K562 (cell line): Measurements from ENCODE around the gene UMAD1. TPM values are rescaled to one million over a fixed set of nuclear protein-coding genes. Genes with fewer than 3 reads are reported as not detected.

Experiments used
- ATAC-seq: fragments of 200-7000 bp; cut with Tn5 transposase; 3 replicates; pipeline ENCODE4 v1.9.1; 2020; ENCODE audit warnings: moderate library complexity
- BruUV-seq: library from RNA; stranded (reverse); fragments of 400-500 nt; replicated peaks from 2 replicates; lab custom pipeline; 2021; lab: Mats Ljungman, UMichigan
- CTCF ChIA-PET: fragments of 300-600 bp; formaldehyde crosslinking; extraction: SDS; loops from one replicate; lab custom pipeline; 2021; ENCODE audit warnings: low intra/inter-chr PET ratio; lab: Yijun Ruan, JAX
- POLR2A ChIA-PET: fragments of 300-600, 350-650 bp; sonication (Branson Sonifier 250); formaldehyde crosslinking; extraction: SDS; loops from one replicate; lab custom pipeline; 2021; ENCODE audit warnings: antibody characterized with exemption, inconsistent platforms; lab: Yijun Ruan, JAX
- DNase-seq, 4 experiments: peaks; one replicate each; pipeline versions ENCODE4 v3.0.0 to v3.0.0-alpha.2; 2011 to 2018; ENCODE audit warnings: low spot score in 3 of 4, mixed read lengths in 3 of 4; ENCODE audit errors: extremely low read depth in 1 of 4
- FAIRE-seq: peaks from 2 replicates; lab custom pipeline; 2011; peaks lifted over from hg19 to GRCh38; lab: Jason Lieb, UNC
- H2AFZ ChIP-seq: 2 replicates; pipeline ENCODE4 v1.6.0; 2011; ENCODE audit warnings: low read depth, low read length, control low read depth, inconsistent platforms
- H3K27ac ChIP-seq: fragments of 200-600 bp; 3 replicates; pipeline ENCODE4 v1.8.0; 2011; ENCODE audit warnings: low read depth, mild to moderate bottlenecking, control low read depth, inconsistent platforms, low read length, moderate library complexity, mixed read lengths; ENCODE audit errors: extremely low read depth
- H3K27me3 ChIP-seq, 2 experiments: fragments of 300-600 bp in 1 of 2; 2 replicates in 1 of 2; 3 replicates in 1 of 2; pipeline versions ENCODE4 v1.6.0 to v1.8.0; 2011; ENCODE audit warnings: inconsistent platforms in 2 of 2, low read length in 2 of 2, mild to moderate bottlenecking in 1 of 2, mixed read lengths in 1 of 2, moderate library complexity in 1 of 2; ENCODE audit not compliant: control insufficient read depth in 2 of 2, insufficient read depth in 2 of 2
- H3K36me3 ChIP-seq: fragments of 300-600 bp; 3 replicates; pipeline ENCODE4 v1.8.0; 2011; ENCODE audit warnings: mild to moderate bottlenecking, low read length, inconsistent platforms; ENCODE audit not compliant: control insufficient read depth, insufficient read depth
- H3K4me1 ChIP-seq, 2 experiments: fragments of 200-600 bp in 1 of 2; replicated peaks in 1 of 2; 2 replicates in 1 of 2; 3 replicates in 1 of 2; pipeline versions ENCODE4 v1.5.1 to v1.8.0; 2011; ENCODE audit warnings: inconsistent platforms in 2 of 2, low read length in 2 of 2, mild to moderate bottlenecking in 1 of 2, mixed read lengths in 1 of 2, moderate library complexity in 1 of 2; ENCODE audit not compliant: control insufficient read depth in 2 of 2, insufficient read depth in 2 of 2
- H3K4me2 ChIP-seq: 2 replicates; pipeline ENCODE4 v1.6.1; 2011; ENCODE audit warnings: low read length, control low read depth, inconsistent platforms, mixed read lengths; ENCODE audit not compliant: insufficient read depth
- H3K4me3 ChIP-seq: fragments of 200-600 bp; sonication (generic), shearing (Covaris generic); 2 replicates; pipeline ENCODE4 v1.5.1; 2016; ENCODE audit warnings: control low read depth, inconsistent platforms
- H3K79me2 ChIP-seq: fragments of 200-600 bp; 3 replicates; pipeline ENCODE4 v1.8.0; 2011; ENCODE audit warnings: low read length, inconsistent platforms; ENCODE audit not compliant: control insufficient read depth, insufficient read depth
- H3K9ac ChIP-seq, 2 experiments: 2 replicates each; pipeline versions ENCODE4 v1.6.0 to v1.6.1; 2011; ENCODE audit warnings: low read depth in 2 of 2, low read length in 2 of 2, control low read depth in 1 of 2, inconsistent platforms in 1 of 2, mild to moderate bottlenecking in 1 of 2, mixed read lengths in 1 of 2; ENCODE audit not compliant: insufficient read depth in 1 of 2
- H3K9me1 ChIP-seq: one replicate; pipeline ENCODE4 v1.6.0; 2011; ENCODE audit warnings: inconsistent platforms, mild to moderate bottlenecking, low read length, moderate library complexity; ENCODE audit not compliant: control insufficient read depth, insufficient read depth
- H3K9me3 ChIP-seq: replicated peaks from 2 replicates; pipeline ENCODE4 v1.5.1; 2011; ENCODE audit warnings: low read depth, low read length, inconsistent platforms; ENCODE audit not compliant: control insufficient read depth, insufficient read depth
- H4K20me1 ChIP-seq: replicated peaks from 2 replicates; pipeline ENCODE4 v1.6.1; 2011; ENCODE audit warnings: low read length, inconsistent platforms, mixed read lengths; ENCODE audit not compliant: control insufficient read depth, insufficient read depth
- BMI1 ChIP-seq: fragments of 150-350 bp; IDR thresholded peaks from 2 replicates; pipeline ENCODE4 v1.6.1; 2014; ENCODE audit warnings: low read length
- GATAD2A ChIP-seq: fragments of 450-650 bp; IDR thresholded peaks from 2 replicates; pipeline ENCODE4 v1.6.1; 2017
- HLTF ChIP-seq: fragments of 450-650 bp; IDR thresholded peaks from 2 replicates; pipeline ENCODE4 v1.6.1; 2016
- KAT2B ChIP-seq: IDR thresholded peaks from one replicate; pipeline ENCODE4 v1.6.1; 2012; ENCODE audit warnings: low read depth, mild to moderate bottlenecking, control low read depth, inconsistent platforms, low read length, moderate library complexity
- MIER1 ChIP-seq: fragments of 450-650 bp; IDR thresholded peaks from 2 replicates; pipeline ENCODE4 v1.6.1; 2016; ENCODE audit warnings: antibody characterized with exemption, mild to moderate bottlenecking, low read depth
- NFXL1 ChIP-seq: fragments of 450-650 bp; formaldehyde crosslinking; IDR thresholded peaks from 2 replicates; pipeline ENCODE4 v1.4.0; 2021; ENCODE audit warnings: mild to moderate bottlenecking
- NR2C1 ChIP-seq, 2 experiments: fragments of 450-650 bp; IDR thresholded peaks; 2 replicates each; pipeline ENCODE4 v1.6.1; 2017; ENCODE audit warnings: mild to moderate bottlenecking in 2 of 2, antibody characterized with exemption in 1 of 2, inconsistent platforms in 1 of 2, missing compliant biosample characterization in 1 of 2, missing genetic modification characterization in 1 of 2
- POLR2AphosphoS2 ChIP-seq: IDR thresholded peaks from 2 replicates; pipeline ENCODE4 v1.6.1; 2012; ENCODE audit warnings: low read length, improper control_type of control experiment
- SIN3B ChIP-seq: fragments of 450-650 bp; IDR thresholded peaks from 2 replicates; pipeline ENCODE4 v1.6.1; 2017; ENCODE audit warnings: low read depth, mild to moderate bottlenecking, moderate library complexity
- TCF7L2 ChIP-seq: fragments of 150-350 bp; IDR thresholded peaks from 2 replicates; pipeline ENCODE4 v1.6.1; 2016; ENCODE audit warnings: low read depth, mild to moderate bottlenecking, low read length, moderate library complexity
- ZC3H11A ChIP-seq: IDR thresholded peaks from 2 replicates; pipeline ENCODE4 v1.6.1; 2012; ENCODE audit warnings: low read depth, low read length, improper control_type of control experiment
- ZNF121 ChIP-seq: sonication (generic); formaldehyde crosslinking; conservative IDR thresholded peaks from 2 replicates; pipeline ENCODE4 v1.8.0; 2022; ENCODE audit warnings: missing genetic modification reagents
- ZNF707 ChIP-seq: fragments of 250-450 bp; sonication (Bioruptor Pico); conservative IDR thresholded peaks from 2 replicates; pipeline ENCODE4 v1.8.0; 2022; ENCODE audit warnings: inconsistent platforms, mild to moderate bottlenecking, moderate library complexity
- in situ Hi-C: fragments of 300-500 bp; cut with MboI; formaldehyde crosslinking; loops from 4 replicates; pipeline ENCODE4 v1.15.0; 2018; ENCODE audit warnings: inconsistent platforms, mixed read lengths
- intact Hi-C: fragments of 100-400 bp; cut with micrococcal nuclease; formaldehyde crosslinking; loops from 2 replicates; pipeline ENCODE4 v1.14.2; 2022
- polyA plus RNA-seq, 8 experiments: library from polyadenylated mRNA; depleted of rRNA in 4 of 8; stranded (reverse) in 5 of 8; unstranded in 3 of 8; fragments of >200 nt; fragmentation: Nextera tagmentation in 2 of 8; fragmentation: Illumina TruSeq in 1 of 8; extraction: Ambion mirVana in 2 of 8; extraction: Trizol in 1 of 8; gene quantifications; 2 replicates each; pipeline versions ENCODE4 v1.2.1 to v1.2.3, GENCODE V29; 2011 to 2014; ENCODE audit warnings: inconsistent platforms in 1 of 8, missing spikeins in 1 of 8
- total RNA-seq, 7 experiments: library from RNA; depleted of rRNA in 6 of 7; stranded (reverse); fragments of >200 nt in 6 of 7; fragmentation: Illumina TruSeq in 2 of 7; extraction: Trizol in 2 of 7; gene quantifications; 2 replicates each; pipeline versions ENCODE4 v1.2.1 to v1.2.3, GENCODE V29; 2011 to 2021; ENCODE audit warnings: low replicate concordance in 1 of 7
- TF ChIP-seq, protein P1 (sequence below): fragments of 250-450 bp; sonication (Bioruptor Pico); IDR thresholded peaks from 2 replicates; pipeline ENCODE4 v1.4.0; 2020; ENCODE audit warnings: mild to moderate bottlenecking, moderate library complexity

Gene UMAD1
- total and polyA plus RNA-seq, 9 of the 15 experiments (the other 6 are each of a cell fraction or from before 2014, with no cell fraction given) = 9.0 to 26.7 (median 13.3) TPM

DNA sequence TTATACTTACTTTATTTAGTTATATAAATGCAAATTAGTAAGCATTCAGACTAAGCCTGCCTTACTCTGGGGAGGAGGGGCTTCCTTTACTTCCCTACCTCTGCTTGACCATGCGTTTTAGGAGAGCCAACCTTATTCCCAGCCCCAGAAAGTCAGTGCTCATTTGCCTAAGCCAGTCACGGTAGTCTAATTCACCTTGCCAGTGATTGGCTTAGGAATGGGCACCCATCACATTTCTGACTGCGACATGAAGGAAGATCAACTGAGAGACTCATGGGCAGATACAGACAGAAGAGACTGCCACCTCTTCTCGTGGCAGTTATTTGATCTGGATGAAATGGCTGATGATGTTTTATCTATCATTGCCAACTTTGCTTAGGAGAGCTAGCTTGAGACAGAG, 48.4 kb downstream of the UMAD1 start (continued):
- TF ChIP-seq NR2C1 (IDR thresholded peaks at IDR 0.05) (no peak), NR2C1 (tag; IDR thresholded peaks at IDR 0.05) (no peak), GATAD2A (no peak), ZNF121 (no peak), TCF7L2 (no peak), MIER1 (no peak), KAT2B (no peak), POLR2AphosphoS2 (no peak)

GRCh38 chr7:7693881-7694280, 53.3 kb downstream of the UMAD1 start:
- ChIA-PET CTCF (no interaction called here), POLR2A (no interaction called here)
- in situ Hi-C loops = no loop called here
- H3K4me3 ChIP-seq = no peak overlapping the region
- TF ChIP-seq BMI1 (no peak), ZNF707 (CRISPR knock-in tag) (no peak), SIN3B (no peak), NFXL1 (no peak), ZC3H11A (no peak), HLTF (no peak)
- TF ChIP-seq, protein P1, sequence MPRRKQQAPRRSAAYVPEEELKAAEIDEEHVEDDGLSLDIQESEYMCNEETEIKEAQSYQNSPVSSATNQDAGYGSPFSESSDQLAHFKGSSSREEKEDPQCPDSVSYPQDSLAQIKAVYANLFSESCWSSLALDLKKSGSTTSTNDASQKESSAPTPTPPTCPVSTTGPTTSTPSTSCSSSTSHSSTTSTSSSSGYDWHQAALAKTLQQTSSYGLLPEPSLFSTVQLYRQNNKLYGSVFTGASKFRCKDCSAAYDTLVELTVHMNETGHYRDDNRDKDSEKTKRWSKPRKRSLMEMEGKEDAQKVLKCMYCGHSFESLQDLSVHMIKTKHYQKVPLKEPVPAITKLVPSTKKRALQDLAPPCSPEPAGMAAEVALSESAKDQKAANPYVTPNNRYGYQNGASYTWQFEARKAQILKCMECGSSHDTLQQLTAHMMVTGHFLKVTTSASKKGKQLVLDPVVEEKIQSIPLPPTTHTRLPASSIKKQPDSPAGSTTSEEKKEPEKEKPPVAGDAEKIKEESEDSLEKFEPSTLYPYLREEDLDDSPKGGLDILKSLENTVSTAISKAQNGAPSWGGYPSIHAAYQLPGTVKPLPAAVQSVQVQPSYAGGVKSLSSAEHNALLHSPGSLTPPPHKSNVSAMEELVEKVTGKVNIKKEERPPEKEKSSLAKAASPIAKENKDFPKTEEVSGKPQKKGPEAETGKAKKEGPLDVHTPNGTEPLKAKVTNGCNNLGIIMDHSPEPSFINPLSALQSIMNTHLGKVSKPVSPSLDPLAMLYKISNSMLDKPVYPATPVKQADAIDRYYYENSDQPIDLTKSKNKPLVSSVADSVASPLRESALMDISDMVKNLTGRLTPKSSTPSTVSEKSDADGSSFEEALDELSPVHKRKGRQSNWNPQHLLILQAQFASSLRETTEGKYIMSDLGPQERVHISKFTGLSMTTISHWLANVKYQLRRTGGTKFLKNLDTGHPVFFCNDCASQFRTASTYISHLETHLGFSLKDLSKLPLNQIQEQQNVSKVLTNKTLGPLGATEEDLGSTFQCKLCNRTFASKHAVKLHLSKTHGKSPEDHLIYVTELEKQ (CRISPR knock-in tag) = no peak
- no peaks in the 10 kb centered on the region for H3K79me2 ChIP-seq
- no peaks in the 10 kb centered on the region for H3K9me1 ChIP-seq
- no peaks in the 10 kb centered on the region for H3K27me3 ChIP-seq
- H3K36me3 ChIP-seq = no peaks in the 10 kb centered on the region
- no peaks in the 10 kb centered on the region for H3K4me1 ChIP-seq
- no peak overlapping the region for H3K27ac ChIP-seq
- no peaks in the 10 kb centered on the region for H4K20me1 ChIP-seq
- no peaks in the 10 kb centered on the region for H3K9me3 ChIP-seq
- H2AFZ ChIP-seq = no peak overlapping the region
- no peak overlapping the region for H3K9ac ChIP-seq
- DNase-seq (no peak), ATAC-seq (no peak), FAIRE-seq (no peak)
- intact Hi-C loops = no loop called here
- H3K4me2 ChIP-seq = no peak overlapping the region
- no TSS peak for BruUV-seq
